Suppressor macrophage (primary cell): ENCODE measurements around the gene PCP2.

Experiments used
- DNase-seq, 4 experiments: peaks; one replicate each; pipeline ENCODE4 v3.0.0-alpha.2; 2020 to 2022

Gene PCP2

DNA sequence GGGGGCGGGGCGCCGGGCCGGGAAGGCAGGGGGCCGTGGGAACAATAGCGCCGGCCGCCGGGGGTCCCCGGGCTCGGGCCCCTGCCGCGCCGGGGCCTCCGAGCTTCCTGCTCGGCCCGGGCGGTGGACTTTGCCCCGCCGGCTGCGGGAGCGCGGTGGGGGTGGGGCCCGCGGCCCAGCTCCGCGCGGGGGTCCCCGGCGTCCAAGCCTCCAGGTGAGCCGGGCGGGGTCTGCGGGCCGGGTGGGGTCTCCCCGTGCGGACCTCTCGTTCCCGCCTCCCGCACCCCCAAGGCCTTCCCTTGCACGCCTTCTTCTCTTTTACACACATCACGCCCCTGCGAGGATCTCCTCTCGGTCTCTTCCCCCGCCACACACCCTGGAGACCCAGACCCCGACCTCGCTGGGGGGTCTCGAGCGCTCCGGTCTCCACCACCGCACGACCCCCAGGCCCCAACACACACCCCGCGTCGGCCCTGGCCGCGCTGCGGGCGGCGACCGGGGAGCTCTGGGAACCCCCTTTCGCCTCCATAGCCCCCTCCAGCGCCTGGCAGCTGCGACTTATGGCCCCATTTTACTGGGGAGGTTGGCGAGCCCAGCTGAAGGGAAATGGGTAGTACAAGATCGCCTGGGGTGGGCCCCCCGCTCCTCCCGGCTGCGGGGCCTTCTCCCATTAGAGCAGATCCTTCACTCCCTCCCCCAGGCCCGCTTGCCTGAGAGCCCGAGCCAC, 37.1 kb downstream of the PCP2 start:
- DNase-seq: no peak

DNA sequence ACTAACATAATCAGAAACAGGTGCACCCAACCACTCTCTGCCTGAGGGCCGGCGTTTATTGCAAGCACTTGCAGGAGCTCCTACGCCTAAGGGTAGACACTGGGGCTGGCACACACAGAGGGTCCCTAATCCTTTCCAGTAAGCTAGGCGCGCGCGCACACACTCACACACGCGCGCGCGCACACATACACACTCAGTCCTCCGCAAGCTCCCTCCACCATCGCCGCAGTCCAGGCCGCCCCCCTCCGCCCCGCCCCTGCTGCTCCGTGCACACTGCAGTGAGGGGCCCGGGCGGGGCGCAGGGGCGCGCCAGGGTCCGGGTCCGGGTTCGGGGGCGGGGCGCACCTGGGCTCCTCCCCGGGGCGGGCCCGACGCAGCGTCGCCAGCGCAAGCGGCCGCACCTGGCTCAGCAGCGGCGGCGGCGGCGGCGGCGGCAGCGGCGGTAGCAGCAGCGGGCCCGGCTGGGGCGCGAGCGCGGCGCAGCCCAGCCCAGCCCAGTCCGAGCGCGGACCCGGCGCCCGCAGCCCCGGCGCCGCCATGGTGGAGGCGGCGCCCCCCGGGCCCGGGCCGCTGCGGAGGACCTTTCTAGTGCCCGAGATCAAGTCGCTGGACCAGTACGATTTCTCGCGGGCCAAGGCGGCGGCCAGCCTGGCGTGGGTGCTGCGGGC, 37.9 kb downstream of the PCP2 start, which contains the start of gene CAMSAP3:
CAMSAP3 (plus strand) TSS at position 398 of the 668 bp plus-strand sequence; CDS start at position 538, 140 bp downstream.
- DNase-seq: peak in 2 of 4 experiments; percentile 30 to 48

- DNase-seq: no peak
These were observed 43.3 kb downstream of the PCP2 start for GRCh38 chr19:7590256-7590655.

- no peak for DNase-seq
These were observed 43.7 kb downstream of the PCP2 start for GRCh38 chr19:7589822-7590221.

- no peak for DNase-seq
These were observed 51.1 kb downstream of the PCP2 start for GRCh38 chr19:7582446-7582845.
